ENCODE results near the gene PELI3. TPM values are rescaled to one million over a fixed set of nuclear protein-coding genes. Genes with fewer than 3 reads are reported as not detected.

PELI3 gene
- total and polyA plus RNA-seq, 2 of the 8 experiments (the other 6 are each of a cell fraction or from before 2014, with no cell fraction given): 5.2 to 7.6 TPM

- no peak overlapping the region for H3K18ac ChIP-seq (ENCODE audit: extremely low read depth, low read length)
- no peak overlapping the region for H3K4me2 ChIP-seq (ENCODE audit: insufficient read depth in 1 of 2, low read depth in 2 of 2, low read length in 2 of 2)
- H3K23ac ChIP-seq (ENCODE audit: insufficient read length): no peak overlapping the region
- H2AFZ ChIP-seq (ENCODE audit: low read length): no peak overlapping the region
- H3K23me2 ChIP-seq (ENCODE audit: low read depth, low read length): no peaks in the 10 kb centered on the region
- H2AK5ac ChIP-seq (ENCODE audit: low read depth, low read length): no peak overlapping the region
- H3K27ac ChIP-seq (ENCODE audit: low read depth, low read length): no peak overlapping the region
- H2BK5ac ChIP-seq (ENCODE audit: low read depth, low read length): no peak overlapping the region
- no peak overlapping the region for H4K8ac ChIP-seq (ENCODE audit: extremely low read depth, insufficient read depth, low read length)
- FAIRE-seq: no peak
- no peak overlapping the region for H2BK20ac ChIP-seq (ENCODE audit: low read length)
- H3K9me3 ChIP-seq (ENCODE audit: insufficient read depth in 2 of 2, low read depth in 1 of 2, low read length in 1 of 2): no peaks in the 10 kb centered on the region
- no peak overlapping the region for H4K5ac ChIP-seq (ENCODE audit: insufficient read length, low read depth, low read length)
- ChIA-PET CTCF (ENCODE audit: partially characterized antibody) (interaction anchor here (0.7 to 13.7 kb wide), 11 partner anchors 13 to 53 kb away, joined by 3 to 259 read pairs (median 7); partner anchors contain the start of genes DPP3, NPAS4 and PELI3), POLR2A (ENCODE audit: partially characterized antibody) (interaction anchor here (0.7 to 1.8 kb wide), 4 partner anchors 19 to 40 kb away, joined by 3 to 5 read pairs (median 4); no protein-coding TSS in a partner anchor)
- H2BK120ac ChIP-seq (replicated peaks; ENCODE audit: low read depth, low read length): no peak overlapping the region
- no peaks in the 10 kb centered on the region for H3K4me1 ChIP-seq (replicated peaks in 1 of 4; ENCODE audit: control insufficient read depth in 3 of 4, insufficient read depth in 4 of 4, low read length in 3 of 4)
- H4K20me1 ChIP-seq (replicated peaks in 1 of 2; ENCODE audit: control insufficient read depth in 1 of 2, insufficient read depth in 2 of 2, low read length in 2 of 2): peaks cover 0 to 1% of the 10 kb centered on the region in 2 experiments
- H3K56ac ChIP-seq (replicated peaks; ENCODE audit: insufficient read length, low read depth, low read length): no peak overlapping the region
- H3K79me2 ChIP-seq (ENCODE audit: control insufficient read depth in 1 of 2, insufficient read depth in 2 of 2, low read length in 2 of 2): no peaks in the 10 kb centered on the region
- no peak overlapping the region for H3K9ac ChIP-seq (replicated peaks in 1 of 4; ENCODE audit: extremely low read depth in 1 of 4, low read depth in 3 of 4, low read length in 3 of 4)
- no peak overlapping the region for H3K4ac ChIP-seq (replicated peaks; ENCODE audit: insufficient read length, low read depth, low read length)
- H3K79me1 ChIP-seq (ENCODE audit: low read depth, low read length): no peaks in the 10 kb centered on the region; the same call in 1 of the 2 replicates
- H3K14ac ChIP-seq (ENCODE audit: insufficient read length): no peak overlapping the region
- no peak overlapping the region for H4K91ac ChIP-seq (replicated peaks; ENCODE audit: insufficient read length, low read length)
- WGBS, 2 experiments (ENCODE audit: extremely low coverage in 1 of 2, insufficient coverage in 1 of 2, insufficient read length in 1 of 2, insufficient replicate concordance in 2 of 2, low coverage in 1 of 2, low lambda C conversion rate in 2 of 2, missing lambda C conversion rate in 1 of 2): 92% methylated on average over 7 of the region's 7 CpGs; no CpG with 5 or more reads in 1 of the 2 experiments
- no peak overlapping the region for H3K4me3 ChIP-seq (ENCODE audit: extremely low read depth in 1 of 4, insufficient read depth in 2 of 4, low read depth in 3 of 4, low read length in 4 of 4)
- H2BK12ac ChIP-seq (ENCODE audit: low read depth, low read length): no peak overlapping the region
- peaks cover 9 to 23% (median 16%) of the 10 kb centered on the region in 4 experiments; a peak in 7 of 8 replicates for H3K36me3 ChIP-seq (ENCODE audit: control insufficient read depth in 2 of 4, insufficient read depth in 4 of 4, low read length in 3 of 4)
- H3K27me3 ChIP-seq (replicated peaks in 1 of 4; ENCODE audit: control insufficient read depth in 3 of 4, extremely low read depth in 1 of 4, insufficient read depth in 3 of 4, low read length in 3 of 4): no peaks in the 10 kb centered on the region
- no peak for DNase-seq (ENCODE audit: low read depth in 1 of 2, low spot score in 2 of 2)
- H2BK15ac ChIP-seq (ENCODE audit: low read length): no peak overlapping the region
- TF ChIP-seq E2F6 (IDR thresholded peaks at IDR 0.05): no peak
These were observed 34.1 kb upstream of the PELI3 start for GRCh38 chr11:66432597-66432996.
